ENCODE measurements around the gene JAKMIP1.

The JAKMIP1 gene

DNA sequence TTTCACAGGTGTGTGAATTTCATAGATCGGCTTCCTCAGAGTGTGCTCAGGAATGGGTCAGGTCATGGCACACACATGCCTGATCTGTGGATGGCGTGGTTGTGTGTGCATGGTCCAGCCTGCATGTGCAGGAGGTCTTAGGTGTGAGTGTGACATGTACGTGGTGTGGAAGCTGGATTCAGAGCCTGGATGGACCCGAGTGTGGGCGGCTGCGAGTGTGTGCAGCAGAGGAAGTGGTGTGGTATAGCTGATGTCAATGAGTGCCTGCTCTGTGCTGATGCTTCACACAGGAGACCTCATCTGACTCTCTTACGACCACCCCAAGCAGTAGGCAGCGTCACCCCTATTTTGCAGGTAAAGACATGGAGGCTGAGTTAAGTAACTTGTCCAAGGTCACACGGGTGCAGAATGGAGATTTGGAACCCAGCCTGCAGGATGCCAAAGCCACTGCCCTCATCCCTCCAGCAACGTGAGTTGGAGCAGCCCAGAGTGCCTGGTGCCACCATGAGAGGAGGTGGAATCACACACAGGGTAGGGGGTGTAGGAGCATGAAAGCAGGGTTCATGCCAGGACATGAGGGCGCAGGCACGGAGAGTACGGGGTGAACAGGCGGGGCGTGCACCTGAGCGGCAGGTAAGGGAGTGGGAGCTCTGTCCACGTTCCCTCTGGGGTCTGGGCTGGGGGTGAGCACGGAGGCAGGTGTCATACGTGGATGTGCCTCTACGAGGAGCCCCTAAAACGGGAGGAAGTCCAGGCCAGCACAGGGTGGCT, 157.9 kb downstream of the JAKMIP1 start:
- no peak for DNase-seq (ENCODE audit: low spot score)

GRCh38 chr4:6041800-6042199, 158.5 kb downstream of the JAKMIP1 start:
- peak; percentile 57 for DNase-seq (ENCODE audit: low spot score)

DNA sequence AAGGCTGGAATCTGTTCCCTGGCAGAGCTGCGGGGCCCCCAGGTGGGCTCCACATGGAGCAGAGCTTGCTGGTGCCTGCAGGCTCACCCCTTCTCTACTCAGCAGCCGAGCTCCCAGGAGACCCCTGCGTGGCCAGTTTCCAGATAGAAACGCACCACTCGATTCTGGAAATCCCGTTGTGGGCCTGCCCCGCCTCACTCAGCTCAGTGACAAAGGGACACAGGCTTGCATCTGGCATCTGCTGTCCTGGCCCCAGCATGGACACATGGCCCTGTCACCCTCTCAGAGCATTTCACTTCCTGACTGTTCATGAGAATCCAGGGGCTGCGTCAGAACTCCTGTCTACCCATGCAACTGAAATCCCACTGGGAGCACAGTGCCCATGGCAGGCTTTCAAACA, 161.6 kb downstream of the JAKMIP1 start:
- DNase-seq (ENCODE audit: low spot score) = no peak

- DNase-seq (ENCODE audit: low spot score) = no peak
Observed at GRCh38 chr4:6035786-6036185, 164.6 kb downstream of the JAKMIP1 start.

DNA sequence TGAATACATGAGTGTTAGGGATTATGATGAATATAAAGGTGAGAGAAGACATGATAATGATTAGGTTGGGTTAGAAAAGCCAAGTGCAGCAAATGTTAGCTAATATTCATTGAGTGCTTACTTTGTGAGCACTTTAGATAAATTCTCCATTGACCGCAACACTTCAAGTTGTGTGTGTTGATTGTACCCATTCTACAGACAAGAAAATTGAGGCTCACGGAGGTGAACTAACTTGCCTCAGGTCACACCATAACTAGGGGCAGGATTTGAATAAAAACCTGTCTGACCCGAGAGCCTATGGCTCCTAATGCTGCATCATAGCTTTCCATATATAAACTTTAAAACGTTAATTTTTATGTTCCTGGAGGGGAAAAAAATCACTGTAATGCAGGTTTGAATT, 167.0 kb downstream of the JAKMIP1 start:
- DNase-seq (ENCODE audit: low spot score) = no peak

- no peak for DNase-seq (ENCODE audit: low spot score)
Observed at GRCh38 chr4:6032249-6033244, 167.8 kb downstream of the JAKMIP1 start.

GRCh38 chr4:6031846-6032245, 168.5 kb downstream of the JAKMIP1 start:
- DNase-seq (ENCODE audit: low spot score) = no peak

DNA sequence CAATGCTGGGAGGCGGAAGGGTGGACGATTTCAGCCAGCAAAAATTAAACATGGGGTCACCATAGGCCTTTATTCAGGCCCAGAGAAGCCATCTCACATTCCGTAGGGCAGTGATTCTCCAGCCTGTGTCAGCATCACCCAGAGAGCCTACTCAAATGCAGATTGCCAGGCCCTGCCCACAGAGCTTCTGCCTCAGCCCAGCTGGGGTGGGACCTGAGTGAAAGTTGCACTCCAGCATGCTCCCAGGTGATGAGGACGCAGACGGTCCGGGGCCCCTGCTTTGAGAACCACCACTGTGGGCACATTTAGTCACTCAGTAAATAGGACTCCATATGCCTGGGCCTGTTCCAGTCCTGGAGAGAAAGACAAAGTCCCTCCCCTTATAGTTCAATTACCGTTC, 169.7 kb downstream of the JAKMIP1 start:
- DNase-seq (ENCODE audit: low spot score) = no peak

DNA sequence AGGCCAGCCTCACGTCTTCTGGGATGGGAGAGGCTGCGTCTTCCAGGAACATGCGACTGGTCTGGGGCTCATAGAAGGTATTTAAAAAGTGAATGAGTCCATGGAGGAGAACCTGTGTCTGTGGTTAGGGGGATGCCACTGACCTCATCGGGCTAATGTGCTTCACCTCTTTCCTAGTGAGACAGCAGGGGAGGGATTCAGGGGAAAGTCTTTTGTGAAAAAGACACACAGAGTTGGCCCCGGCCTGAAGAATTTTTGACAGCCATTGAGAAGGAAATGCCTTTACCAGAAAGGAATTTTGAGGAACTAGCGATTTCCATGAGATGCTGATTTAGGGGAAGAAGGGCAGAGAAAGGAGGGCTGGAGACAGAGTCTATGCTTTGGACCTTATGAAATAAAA, 171.1 kb downstream of the JAKMIP1 start:
- no peak for DNase-seq (ENCODE audit: low spot score)

- no peak for DNase-seq (ENCODE audit: low spot score)
Observed at GRCh38 chr4:6028168-6028567, 172.2 kb downstream of the JAKMIP1 start.

DNA sequence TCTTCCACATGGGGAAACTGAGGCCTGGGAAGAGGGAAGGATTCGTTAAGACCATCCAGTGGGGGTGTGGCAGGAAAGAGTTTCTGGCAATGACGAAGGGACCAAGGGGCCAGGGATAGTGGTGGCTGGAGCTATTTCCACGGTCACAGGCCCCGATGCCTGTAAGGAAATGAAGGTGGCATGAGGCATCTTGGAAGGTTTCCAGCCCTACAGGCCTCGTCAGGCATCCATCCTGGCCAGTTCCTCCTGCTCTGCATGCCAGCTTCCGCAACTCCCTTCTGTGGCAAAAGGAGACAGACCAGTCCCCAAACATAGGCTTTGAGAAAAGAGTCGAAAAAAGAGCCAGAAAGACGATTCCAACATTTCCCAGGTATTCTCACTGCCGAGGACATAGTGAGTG, 173.0 kb downstream of the JAKMIP1 start:
- DNase-seq (ENCODE audit: low spot score) = no peak

- no peak for DNase-seq (ENCODE audit: low spot score)
Observed at GRCh38 chr4:6024313-6024960, 175.9 kb downstream of the JAKMIP1 start.

DNA sequence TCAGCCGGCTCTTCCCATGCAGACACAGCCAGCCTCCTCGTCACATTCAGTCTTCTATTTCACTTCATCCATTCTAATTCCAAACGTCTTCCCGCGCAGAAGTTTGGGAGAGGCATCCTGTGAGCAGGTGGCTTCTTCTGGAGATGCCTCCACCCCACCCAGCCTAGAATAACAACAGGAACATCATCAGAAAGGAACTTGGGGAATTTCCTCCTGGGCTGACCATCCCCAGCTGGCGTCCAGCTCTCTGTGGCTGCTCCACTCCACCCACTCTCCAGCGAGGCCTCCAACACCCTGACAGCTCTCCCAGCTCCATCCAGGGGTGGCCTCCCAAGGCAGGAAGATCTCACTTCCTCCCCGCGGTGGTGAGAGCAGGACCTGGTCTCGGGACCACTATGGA, 176.6 kb downstream of the JAKMIP1 start:
- no peak for DNase-seq (ENCODE audit: low spot score)

- DNase-seq (ENCODE audit: low spot score) = no peak
Observed at GRCh38 chr4:6022607-6023288, 177.6 kb downstream of the JAKMIP1 start.

- DNase-seq (ENCODE audit: low spot score) = no peak
Observed at GRCh38 chr4:6021831-6022606, 178.3 kb downstream of the JAKMIP1 start.

DNA sequence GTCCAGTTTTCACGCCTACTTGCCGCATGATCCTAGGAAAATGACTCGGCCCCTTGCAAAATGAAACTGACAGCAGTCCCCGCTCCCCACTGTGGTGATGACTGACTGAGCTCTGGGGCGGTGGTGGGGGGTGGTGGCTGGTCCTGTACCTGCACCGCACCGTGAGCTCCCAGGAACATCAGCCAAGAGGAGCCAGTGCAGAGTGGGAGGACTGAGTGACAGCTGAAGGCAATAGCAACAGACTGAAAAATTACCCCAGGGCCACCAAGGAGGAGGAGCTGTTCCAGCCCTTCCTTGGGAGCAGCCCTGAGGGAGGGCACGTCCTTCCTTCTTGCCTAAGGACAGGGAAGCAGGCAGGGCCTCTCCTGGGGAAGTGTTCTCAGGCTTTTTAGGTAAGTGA, 179.7 kb downstream of the JAKMIP1 start:
- no peak for DNase-seq (ENCODE audit: low spot score)

- DNase-seq (ENCODE audit: low spot score) = peak; percentile 44
Observed at GRCh38 chr4:6019316-6020263, 180.8 kb downstream of the JAKMIP1 start.

DNA sequence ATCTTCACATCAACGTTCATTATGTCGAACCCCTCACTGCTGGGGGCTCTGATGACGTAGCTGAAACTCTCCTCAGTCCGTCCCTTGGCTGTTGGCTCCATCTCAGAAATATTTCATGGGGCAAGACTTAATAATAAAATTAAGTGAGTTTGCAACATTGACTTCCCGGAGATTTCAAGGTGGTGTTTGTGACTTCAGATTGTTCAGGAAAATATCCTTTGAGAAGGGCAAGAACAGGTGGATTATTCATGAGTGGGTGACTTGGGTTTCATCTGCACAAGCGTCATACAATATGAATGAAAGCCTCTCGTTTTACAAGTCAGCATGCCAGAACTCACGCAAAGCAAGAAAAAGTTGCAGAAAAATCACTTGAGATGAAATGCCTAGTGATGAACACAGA, 182.0 kb downstream of the JAKMIP1 start, which contains the start of gene C4orf50:
Gene C4orf50, minus strand, starts transcription at position 101 of the 400 bp plus-strand sequence.
- DNase-seq (ENCODE audit: low spot score) = no peak

DNA sequence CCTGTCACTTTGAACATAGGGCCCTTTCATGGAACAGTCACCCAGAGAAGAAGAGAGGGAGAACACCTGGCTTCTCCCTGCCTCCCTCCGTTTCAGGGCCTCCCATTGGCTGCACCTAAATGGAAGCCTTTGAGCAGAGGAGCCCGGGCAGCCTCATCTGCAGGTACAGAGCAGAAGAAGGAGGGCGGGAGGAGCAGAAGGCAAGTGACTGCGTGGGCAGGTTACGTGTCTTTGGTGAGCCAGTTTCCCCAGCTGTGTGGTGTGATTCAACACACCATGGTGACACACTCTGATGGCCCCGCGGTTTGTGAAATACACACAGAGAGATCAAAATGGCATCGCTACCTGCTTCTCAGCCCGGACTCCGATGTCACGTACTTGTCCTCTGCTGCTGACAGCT, 182.5 kb downstream of the JAKMIP1 start:
- DNase-seq (ENCODE audit: low spot score) = no peak

GRCh38 chr4:6017030-6017429, 183.3 kb downstream of the JAKMIP1 start:
- no peak for DNase-seq (ENCODE audit: low spot score)
